ENCODE results near the gene FETUB.
"Not testable (repeated sequence)": the region's sequence is repeated elsewhere in the genome, so short reads cannot be mapped to it uniquely, and the experiment has no call there.

The FETUB gene

GRCh38 chr3:186687120-186687651, 47.0 kb downstream of the FETUB start:
- Mint-ChIP-seq H3K27me3 (ENCODE audit: low read depth) (peaks cover 6% of the 10 kb centered on the region), H3K9me3 (peaks cover 15% of the 10 kb centered on the region), H3K36me3 (ENCODE audit: low read depth) (no peaks in the 10 kb centered on the region), H3K4me3 (no peak overlapping the region), H3K27ac (no peak overlapping the region), H3K4me1 (no peaks in the 10 kb centered on the region)
- TF ChIP-seq CTCF (IDR thresholded peaks at IDR 0.05; ENCODE audit: unreplicated experiment in 3 of 3), result no peak

- not testable (repeated sequence) for H3K4me3 Mint-ChIP-seq; H3K4me1 Mint-ChIP-seq; H3K27ac Mint-ChIP-seq; H3K36me3 Mint-ChIP-seq (ENCODE audit: low read depth); H3K27me3 Mint-ChIP-seq (ENCODE audit: low read depth)
- peaks cover 13% of the 10 kb centered on the region for H3K9me3 Mint-ChIP-seq
Measured at GRCh38 chr3:186690304-186690703, 50.1 kb downstream of the FETUB start.

GRCh38 chr3:186691676-186692075, 51.5 kb downstream of the FETUB start:
- Mint-ChIP-seq H3K9me3 (peaks cover 4% of the 10 kb centered on the region), H3K4me3 (no peak overlapping the region), H3K27me3 (ENCODE audit: low read depth) (peaks cover 6% of the 10 kb centered on the region), H3K36me3 (ENCODE audit: low read depth) (no peaks in the 10 kb centered on the region), H3K27ac (no peak overlapping the region), H3K4me1 (no peaks in the 10 kb centered on the region)
- TF ChIP-seq CTCF (IDR thresholded peaks at IDR 0.05; ENCODE audit: unreplicated experiment in 3 of 3), result no peak

- no peaks in the 10 kb centered on the region for H3K9me3 Mint-ChIP-seq
- TF ChIP-seq CTCF (IDR thresholded peaks at IDR 0.05; ENCODE audit: unreplicated experiment in 3 of 3), result no peak
- no peaks in the 10 kb centered on the region for H3K36me3 Mint-ChIP-seq (ENCODE audit: low read depth)
- H3K27ac Mint-ChIP-seq, result peak overlapping the region in 2 of 3 experiments; percentile 15 to 66
- no peaks in the 10 kb centered on the region for H3K4me1 Mint-ChIP-seq
- H3K4me3 Mint-ChIP-seq, result no peak overlapping the region
- H3K27me3 Mint-ChIP-seq (ENCODE audit: low read depth), result peaks cover 6% of the 10 kb centered on the region
Measured at GRCh38 chr3:186693843-186694242, 53.6 kb downstream of the FETUB start.

- peaks cover 6% of the 10 kb centered on the region for H3K27me3 Mint-ChIP-seq (ENCODE audit: low read depth)
- TF ChIP-seq CTCF (IDR thresholded peaks at IDR 0.05; ENCODE audit: unreplicated experiment in 3 of 3), result no peak
- H3K27ac Mint-ChIP-seq, result peak overlapping the region in 2 of 3 experiments; percentile 15 to 66
- no peaks in the 10 kb centered on the region for H3K36me3 Mint-ChIP-seq (ENCODE audit: low read depth)
- no peak overlapping the region for H3K4me3 Mint-ChIP-seq
- H3K4me1 Mint-ChIP-seq, result no peaks in the 10 kb centered on the region
- H3K9me3 Mint-ChIP-seq, result no peaks in the 10 kb centered on the region
Measured at GRCh38 chr3:186694288-186695032, 54.3 kb downstream of the FETUB start.

GRCh38 chr3:186696522-186696921, 56.3 kb downstream of the FETUB start:
- no peak for TF ChIP-seq CTCF (IDR thresholded peaks at IDR 0.05; ENCODE audit: unreplicated experiment in 3 of 3)
- no peaks in the 10 kb centered on the region for H3K36me3 Mint-ChIP-seq (ENCODE audit: low read depth)

More at GRCh38 chr3:186696522-186696921, 56.3 kb downstream of the FETUB start:
- H3K27me3 Mint-ChIP-seq (ENCODE audit: low read depth), result peaks cover 6% of the 10 kb centered on the region
- no peaks in the 10 kb centered on the region for H3K9me3 Mint-ChIP-seq
- no peak overlapping the region for H3K27ac Mint-ChIP-seq
- no peaks in the 10 kb centered on the region for H3K4me1 Mint-ChIP-seq
- H3K4me3 Mint-ChIP-seq, result no peak overlapping the region

Measured in nephron (organoid).